ENCODE results near the gene SHC3. TPM values are rescaled to one million over a fixed set of nuclear protein-coding genes. Genes with fewer than 3 reads are reported as not detected.

Gene SHC3
- polyA plus RNA-seq, 1 donor from 2014 or later: 22.9 TPM

GRCh38 chr9:89048616-89049015, 130.0 kb downstream of the SHC3 start:
- Histone ChIP-seq H3K9me2 (ENCODE audit: insufficient read depth, low read length) (no peaks in the 10 kb centered on the region), H3K9me3 (ENCODE audit: low read length) (no peaks in the 10 kb centered on the region), H4K20me1 (ENCODE audit: insufficient read depth) (no peaks in the 10 kb centered on the region), H3K79me2 (replicated peaks; ENCODE audit: insufficient read depth, low read length) (no peaks in the 10 kb centered on the region), H3K27ac (ENCODE audit: low read length) (no peak overlapping the region), H3K36me3 (ENCODE audit: insufficient read depth, low read length) (peaks cover 6% of the 10 kb centered on the region), H3K4me2 (ENCODE audit: low read length) (no peak overlapping the region), H3K4me3 (ENCODE audit: low read length) (no peak overlapping the region), H3K9ac (ENCODE audit: low read length) (no peak overlapping the region), H3K27me3 (ENCODE audit: insufficient read depth, low read depth, low read length) (no peaks in the 10 kb centered on the region), H2AFZ (ENCODE audit: low read depth, low read length) (no peak overlapping the region), H3F3A (ENCODE audit: insufficient read depth, low read length, poor library complexity, severe bottlenecking) (no peaks in the 10 kb centered on the region)
- TF ChIP-seq TAF1 (IDR thresholded peaks at IDR 0.05; ENCODE audit: low read depth): no peak
- TF ChIP-seq POLR2AphosphoS5 (IDR thresholded peaks at IDR 0.05): no peak
- TF ChIP-seq EZH2 (IDR thresholded peaks at IDR 0.05; ENCODE audit: borderline replicate concordance, insufficient read depth, low read length, poor library complexity, severe bottlenecking): no peak
- TF ChIP-seq SMC3 (conservative IDR thresholded peaks at IDR 0.05; ENCODE audit: poor library complexity): no peak
- no peak for TF ChIP-seq REST (IDR thresholded peaks at IDR 0.05; ENCODE audit: borderline replicate concordance)
- TF ChIP-seq, protein P1, sequence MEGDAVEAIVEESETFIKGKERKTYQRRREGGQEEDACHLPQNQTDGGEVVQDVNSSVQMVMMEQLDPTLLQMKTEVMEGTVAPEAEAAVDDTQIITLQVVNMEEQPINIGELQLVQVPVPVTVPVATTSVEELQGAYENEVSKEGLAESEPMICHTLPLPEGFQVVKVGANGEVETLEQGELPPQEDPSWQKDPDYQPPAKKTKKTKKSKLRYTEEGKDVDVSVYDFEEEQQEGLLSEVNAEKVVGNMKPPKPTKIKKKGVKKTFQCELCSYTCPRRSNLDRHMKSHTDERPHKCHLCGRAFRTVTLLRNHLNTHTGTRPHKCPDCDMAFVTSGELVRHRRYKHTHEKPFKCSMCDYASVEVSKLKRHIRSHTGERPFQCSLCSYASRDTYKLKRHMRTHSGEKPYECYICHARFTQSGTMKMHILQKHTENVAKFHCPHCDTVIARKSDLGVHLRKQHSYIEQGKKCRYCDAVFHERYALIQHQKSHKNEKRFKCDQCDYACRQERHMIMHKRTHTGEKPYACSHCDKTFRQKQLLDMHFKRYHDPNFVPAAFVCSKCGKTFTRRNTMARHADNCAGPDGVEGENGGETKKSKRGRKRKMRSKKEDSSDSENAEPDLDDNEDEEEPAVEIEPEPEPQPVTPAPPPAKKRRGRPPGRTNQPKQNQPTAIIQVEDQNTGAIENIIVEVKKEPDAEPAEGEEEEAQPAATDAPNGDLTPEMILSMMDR (IDR thresholded peaks at IDR 0.05; ENCODE audit: poor library complexity, severe bottlenecking): no peak
- TF ChIP-seq RAD21 (conservative IDR thresholded peaks at IDR 0.05): no peak
- TF ChIP-seq MXI1 (conservative IDR thresholded peaks at IDR 0.05; ENCODE audit: poor library complexity, severe bottlenecking): no peak
- TF ChIP-seq EP300 (conservative IDR thresholded peaks at IDR 0.05; ENCODE audit: poor library complexity, severe bottlenecking): no peak

DNA sequence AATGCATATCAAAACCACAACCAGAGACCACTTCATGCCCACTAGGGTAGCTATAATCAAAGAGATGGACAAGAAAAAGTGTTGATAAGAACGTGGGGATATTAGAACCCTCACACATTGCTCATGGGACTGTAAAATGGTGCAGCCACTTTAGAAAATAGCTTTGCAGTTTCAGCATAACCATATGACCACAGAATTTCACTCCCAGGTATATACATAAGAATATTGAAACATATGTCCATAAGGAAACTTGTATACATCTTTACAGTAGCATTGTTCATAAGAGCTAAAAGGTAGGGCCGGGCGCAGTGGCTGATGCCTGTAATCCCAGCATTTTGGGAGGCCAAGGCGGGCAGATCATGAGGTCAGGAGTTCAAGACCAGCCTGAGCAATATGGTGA, 131.0 kb downstream of the SHC3 start:
- TF ChIP-seq, protein P1 (IDR thresholded peaks at IDR 0.05; ENCODE audit: poor library complexity, severe bottlenecking): no peak
- TF ChIP-seq MXI1 (conservative IDR thresholded peaks at IDR 0.05; ENCODE audit: poor library complexity, severe bottlenecking) (no peak), POLR2AphosphoS5 (IDR thresholded peaks at IDR 0.05) (no peak), REST (IDR thresholded peaks at IDR 0.05; ENCODE audit: borderline replicate concordance) (no peak), TAF1 (IDR thresholded peaks at IDR 0.05; ENCODE audit: low read depth) (no peak), SMC3 (conservative IDR thresholded peaks at IDR 0.05; ENCODE audit: poor library complexity) (no peak), RAD21 (conservative IDR thresholded peaks at IDR 0.05) (no peak)
- no peak overlapping the region for H3K9ac ChIP-seq (ENCODE audit: low read length)
- H3F3A ChIP-seq (ENCODE audit: insufficient read depth, low read length, poor library complexity, severe bottlenecking): no peaks in the 10 kb centered on the region
- H3K27ac ChIP-seq (ENCODE audit: low read length): no peak overlapping the region
- H3K4me2 ChIP-seq (ENCODE audit: low read length): no peak overlapping the region
- no peak overlapping the region for H3K4me3 ChIP-seq (ENCODE audit: low read length)
- no peaks in the 10 kb centered on the region for H4K20me1 ChIP-seq (ENCODE audit: insufficient read depth)
- no peaks in the 10 kb centered on the region for H3K9me2 ChIP-seq (ENCODE audit: insufficient read depth, low read length)
- H2AFZ ChIP-seq (ENCODE audit: low read depth, low read length): no peak overlapping the region
- no peaks in the 10 kb centered on the region for H3K27me3 ChIP-seq (ENCODE audit: insufficient read depth, low read depth, low read length)
- peaks cover 6% of the 10 kb centered on the region for H3K36me3 ChIP-seq (ENCODE audit: insufficient read depth, low read length)
- H3K79me2 ChIP-seq (replicated peaks; ENCODE audit: insufficient read depth, low read length): no peaks in the 10 kb centered on the region
- no peaks in the 10 kb centered on the region for H3K9me3 ChIP-seq (ENCODE audit: low read length)

Data from neural cell (in vitro differentiated cells).